Measurements from ENCODE around the gene FGF1. TPM values are rescaled to one million over a fixed set of nuclear protein-coding genes. Genes with fewer than 3 reads are reported as not detected.

Gene FGF1
- total RNA-seq, 2 experiments from 2014 or later, result not detected

DNA sequence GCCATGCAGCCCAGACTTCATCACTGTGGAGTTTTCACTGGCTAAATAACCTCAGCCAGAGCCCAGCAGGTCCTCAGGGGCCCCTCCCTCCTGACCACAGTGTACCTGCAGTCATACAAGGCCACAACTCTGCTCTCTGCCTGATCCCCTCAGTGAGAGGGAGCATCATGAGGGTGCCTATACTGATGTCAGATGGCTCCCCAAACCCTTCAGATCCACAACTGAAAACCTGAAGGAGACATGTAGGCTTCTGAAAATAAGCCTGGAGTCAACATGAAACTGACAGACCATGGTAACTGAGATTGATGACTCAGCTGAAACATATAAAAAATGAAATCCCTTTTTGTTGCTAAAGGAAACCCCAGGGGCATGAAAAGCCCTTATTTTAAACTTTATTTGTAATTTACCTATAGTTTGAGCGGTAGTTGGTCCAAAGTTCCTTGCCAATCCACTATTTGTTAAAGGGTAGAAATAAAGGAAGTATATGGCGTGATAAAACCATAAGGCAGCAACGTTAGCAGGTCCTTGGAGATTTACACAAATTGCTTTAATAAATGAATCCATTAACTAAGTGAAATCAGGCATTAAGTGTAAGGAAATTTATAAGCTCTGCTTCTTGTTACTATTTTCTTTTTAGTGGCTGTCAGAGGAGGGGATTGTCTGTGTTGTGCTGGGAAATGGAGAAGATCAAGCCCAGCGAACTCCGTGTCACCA, 68.3 kb downstream of the FGF1 start:
- H3K9me3 Mint-ChIP-seq (ENCODE audit: insufficient read depth), result no peaks in the 10 kb centered on the region
- no peak overlapping the region for H3K4me3 Mint-ChIP-seq
- H3K36me3 Mint-ChIP-seq (ENCODE audit: low read depth), result no peaks in the 10 kb centered on the region
- ChIA-PET POLR2A (no interaction called here), CTCF (interaction anchor here (1.0 to 1.3 kb wide), 4 partner anchors 10 to 96 kb away, joined by 3 to 6 read pairs (median 4); no protein-coding TSS in a partner anchor)
- peaks cover 11% of the 10 kb centered on the region for H3K4me1 Mint-ChIP-seq (ENCODE audit: low read depth)
- DNase-seq, result no peak
- no peak overlapping the region for H3K27ac Mint-ChIP-seq
- peaks cover 15% of the 10 kb centered on the region for H3K27me3 Mint-ChIP-seq (ENCODE audit: low read depth)
- ATAC-seq, result no peak

DNA sequence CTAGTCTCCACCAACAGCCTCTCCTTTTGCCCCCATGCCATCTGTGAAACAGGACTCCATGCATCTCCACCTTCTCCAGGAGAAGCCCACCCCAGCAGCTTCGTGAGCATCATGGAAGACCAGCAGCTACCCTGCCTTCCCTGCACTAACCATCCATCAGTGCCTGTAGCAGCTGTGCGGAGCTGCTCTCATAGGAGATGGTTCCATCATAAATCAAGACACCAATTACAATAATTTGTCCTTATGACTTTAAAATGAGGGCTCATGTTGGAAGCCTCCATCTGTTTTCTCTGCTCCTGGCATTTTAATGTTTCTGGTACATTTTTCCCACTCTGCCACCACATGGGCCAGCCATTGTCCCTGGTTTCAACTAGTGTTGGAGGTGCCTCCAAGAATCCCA, 69.9 kb downstream of the FGF1 start:
- H3K9me3 Mint-ChIP-seq (ENCODE audit: insufficient read depth), result no peaks in the 10 kb centered on the region
- peaks cover 9% of the 10 kb centered on the region for H3K27me3 Mint-ChIP-seq (ENCODE audit: low read depth)
- H3K27ac Mint-ChIP-seq, result no peak overlapping the region
- DNase-seq (no peak), ATAC-seq (no peak)
- H3K4me1 Mint-ChIP-seq (ENCODE audit: low read depth), result peaks cover 11% of the 10 kb centered on the region
- H3K4me3 Mint-ChIP-seq, result no peak overlapping the region
- CTCF ChIA-PET, result interaction anchor here (0.7 to 1.2 kb wide), 2 partner anchors 83 to 273 kb away, joined by 4 read pairs; no protein-coding TSS in a partner anchor
- H3K36me3 Mint-ChIP-seq (ENCODE audit: low read depth), result no peaks in the 10 kb centered on the region
- POLR2A ChIA-PET, result no interaction called here

DNA sequence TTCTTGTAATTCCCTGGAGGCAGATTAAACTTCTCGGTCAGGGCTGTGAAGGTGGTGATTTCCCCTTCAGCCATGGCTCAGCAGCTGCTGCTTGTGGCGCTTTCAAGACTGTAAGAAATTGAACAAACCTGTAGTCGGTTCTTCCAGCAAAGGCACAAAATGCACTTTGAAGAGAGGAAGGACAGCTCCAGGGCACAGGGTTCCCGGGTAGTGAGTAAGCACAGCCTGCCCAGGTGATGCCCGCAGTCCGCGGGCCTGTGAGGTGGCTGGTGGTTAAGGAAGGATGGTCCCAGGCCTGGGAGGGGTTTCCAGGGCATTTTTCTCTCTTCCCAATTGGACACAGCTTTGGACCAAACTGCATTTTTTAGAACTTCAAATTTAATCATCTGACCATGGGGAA, 71.8 kb downstream of the FGF1 start:
- H3K9me3 Mint-ChIP-seq (ENCODE audit: insufficient read depth), result no peaks in the 10 kb centered on the region
- no peak for DNase-seq
- no peak overlapping the region for H3K27ac Mint-ChIP-seq
- H3K36me3 Mint-ChIP-seq (ENCODE audit: low read depth), result no peaks in the 10 kb centered on the region
- ChIA-PET POLR2A (no interaction called here), CTCF (interaction anchor here (0.9 kb wide), 1 partner anchor 8 kb away, joined by 3 read pairs; no protein-coding TSS in a partner anchor)
- H3K4me3 Mint-ChIP-seq, result no peak overlapping the region
- peaks cover 7% of the 10 kb centered on the region for H3K27me3 Mint-ChIP-seq (ENCODE audit: low read depth)
- no peak for ATAC-seq
- H3K4me1 Mint-ChIP-seq (ENCODE audit: low read depth), result peaks cover 11% of the 10 kb centered on the region

DNA sequence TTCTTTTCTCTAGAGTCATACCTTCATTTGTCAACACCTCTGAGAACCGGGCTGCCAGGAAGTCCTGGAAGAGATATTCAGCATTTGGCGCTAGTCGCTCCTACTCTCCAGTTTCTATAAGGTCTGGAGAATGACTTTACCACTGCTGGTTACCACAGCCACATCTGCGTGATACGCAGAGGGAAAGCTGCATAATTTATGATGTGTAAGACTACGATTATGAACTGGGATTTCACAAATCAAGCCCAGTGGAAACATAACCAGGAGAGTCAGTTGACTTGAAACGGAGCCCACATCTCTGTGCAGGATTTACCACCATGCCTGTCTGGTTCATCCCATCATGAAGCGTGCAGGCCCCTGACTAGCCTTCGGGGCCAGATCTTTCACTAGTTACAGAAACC, 72.6 kb downstream of the FGF1 start:
- H3K27me3 Mint-ChIP-seq (ENCODE audit: low read depth), result peaks cover 7% of the 10 kb centered on the region
- DNase-seq, result no peak
- H3K36me3 Mint-ChIP-seq (ENCODE audit: low read depth), result no peaks in the 10 kb centered on the region
- ChIA-PET POLR2A (no interaction called here), CTCF (no interaction called here)
- no peak for ATAC-seq
- H3K27ac Mint-ChIP-seq, result no peak overlapping the region
- H3K4me3 Mint-ChIP-seq, result no peak overlapping the region
- H3K4me1 Mint-ChIP-seq (ENCODE audit: low read depth), result peaks cover 9% of the 10 kb centered on the region
- H3K9me3 Mint-ChIP-seq (ENCODE audit: insufficient read depth), result no peaks in the 10 kb centered on the region

DNA sequence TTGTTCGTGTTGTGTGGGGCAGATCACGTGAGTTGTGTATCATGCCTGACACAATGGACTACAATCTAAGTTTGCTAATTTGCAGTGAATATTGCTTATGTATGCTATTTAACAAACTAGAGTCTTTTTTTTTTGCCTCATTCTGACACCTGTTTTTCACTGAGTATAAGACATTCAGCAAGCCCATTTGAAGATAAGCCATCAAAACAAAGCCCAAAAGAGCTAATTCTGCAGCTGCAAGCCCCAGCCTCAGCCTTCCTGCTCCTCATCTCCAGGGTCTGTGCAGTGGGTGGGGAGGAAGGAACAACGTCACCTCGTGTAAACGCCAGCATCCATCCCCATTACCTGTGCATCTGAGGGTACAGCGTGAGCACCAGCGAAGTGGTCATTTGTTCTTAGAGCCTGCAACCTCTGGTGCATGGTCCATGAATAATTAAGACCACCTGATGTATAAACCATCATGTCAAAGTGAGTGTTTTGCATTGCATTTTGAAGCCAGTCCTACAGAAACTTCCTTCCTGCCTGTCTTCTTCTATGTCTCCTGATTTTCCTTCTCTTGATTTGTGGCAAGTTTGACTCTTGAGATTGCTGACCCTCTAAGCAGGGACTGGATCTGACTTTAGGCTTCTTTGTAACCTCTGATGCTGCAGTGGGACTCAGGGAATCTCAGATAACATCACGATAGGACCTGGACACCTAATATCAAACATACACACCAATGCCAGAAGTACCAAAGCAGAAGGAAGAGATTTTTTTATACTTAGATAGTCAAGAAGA, 73.2 kb downstream of the FGF1 start:
- H3K9me3 Mint-ChIP-seq (ENCODE audit: insufficient read depth), result no peaks in the 10 kb centered on the region
- H3K27me3 Mint-ChIP-seq (ENCODE audit: low read depth), result peaks cover 7% of the 10 kb centered on the region
- no peaks in the 10 kb centered on the region for H3K36me3 Mint-ChIP-seq (ENCODE audit: low read depth)
- H3K4me3 Mint-ChIP-seq, result no peak overlapping the region
- peaks cover 3% of the 10 kb centered on the region for H3K4me1 Mint-ChIP-seq (ENCODE audit: low read depth)
- no peak for DNase-seq
- ATAC-seq, result no peak
- ChIA-PET CTCF (interaction anchor here (1.1 to 3.5 kb wide), 4 partner anchors 10 to 267 kb away, joined by 4 to 22 read pairs (median 8); no protein-coding TSS in a partner anchor), POLR2A (no interaction called here)
- no peak overlapping the region for H3K27ac Mint-ChIP-seq

DNA sequence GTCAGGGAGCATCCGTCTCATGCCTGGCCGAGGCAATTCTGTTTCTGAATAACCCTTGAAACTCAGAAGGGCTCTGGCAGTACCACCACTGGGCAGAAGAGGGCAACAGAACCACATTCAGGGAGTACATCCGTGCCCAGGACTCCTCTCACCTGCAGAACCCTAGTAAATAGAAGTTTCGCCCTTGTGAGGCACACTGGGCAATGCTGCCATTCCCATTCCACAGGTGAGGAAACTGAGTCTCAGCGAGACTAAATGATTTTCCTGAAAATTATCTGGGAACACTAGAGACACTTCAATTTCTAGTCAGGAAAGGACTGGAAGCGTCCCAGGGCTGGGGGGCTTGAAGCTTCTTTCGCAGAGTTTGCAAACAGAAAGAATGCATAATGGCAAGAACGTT, 74.7 kb downstream of the FGF1 start:
- no peaks in the 10 kb centered on the region for H3K4me1 Mint-ChIP-seq (ENCODE audit: low read depth)
- H3K27me3 Mint-ChIP-seq (ENCODE audit: low read depth), result peaks cover 9% of the 10 kb centered on the region
- ChIA-PET CTCF (interaction anchor here (0.6 to 3.5 kb wide), 8 partner anchors 12 to 269 kb away, joined by 3 to 22 read pairs (median 4); no protein-coding TSS in a partner anchor), POLR2A (no interaction called here)
- no peak overlapping the region for H3K27ac Mint-ChIP-seq
- H3K9me3 Mint-ChIP-seq (ENCODE audit: insufficient read depth), result no peaks in the 10 kb centered on the region
- ATAC-seq (peak; percentile 92), DNase-seq (peak; percentile 78)
- H3K36me3 Mint-ChIP-seq (ENCODE audit: low read depth), result no peaks in the 10 kb centered on the region
- H3K4me3 Mint-ChIP-seq, result no peak overlapping the region

DNA sequence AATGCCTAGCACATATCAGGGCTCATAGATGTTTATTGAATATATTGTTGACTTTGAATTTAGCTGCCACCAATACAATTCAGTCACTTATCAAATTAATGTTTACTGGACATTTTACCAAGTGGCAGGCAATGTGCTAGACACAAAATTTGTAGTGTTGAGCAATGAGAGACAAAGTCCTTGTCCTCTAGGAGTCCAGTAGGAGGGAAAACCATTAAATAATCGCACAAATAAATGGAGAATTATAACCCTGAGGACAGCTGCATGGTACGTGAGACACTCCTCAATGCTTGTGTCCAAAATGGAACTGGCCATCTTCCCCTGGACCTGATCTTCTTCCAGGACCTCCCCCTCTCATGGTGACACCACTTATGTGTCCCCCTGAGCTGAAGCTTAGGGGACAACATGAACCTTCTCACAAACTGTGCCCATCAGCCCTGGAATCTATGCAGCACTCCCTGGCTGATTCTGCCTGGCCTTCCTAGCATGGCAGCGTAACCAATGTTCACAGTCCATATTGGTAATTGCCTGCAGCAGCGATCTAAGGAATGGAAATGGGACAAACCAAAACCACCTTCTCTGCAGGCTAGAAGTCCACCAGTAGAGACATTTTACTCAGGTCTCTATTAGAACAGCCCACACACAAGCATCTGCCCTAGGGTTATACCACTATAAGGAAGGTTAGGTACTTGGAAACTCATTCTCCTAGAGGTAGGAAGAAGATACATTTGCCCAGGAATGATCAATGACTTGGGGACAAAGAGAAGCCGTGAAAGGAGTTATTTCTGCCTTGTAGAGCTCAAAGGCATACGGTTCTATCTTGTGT, 75.5 kb downstream of the FGF1 start:
- Mint-ChIP-seq H3K9me3 (ENCODE audit: insufficient read depth) (no peaks in the 10 kb centered on the region), H3K27ac (no peak overlapping the region), H3K4me3 (no peak overlapping the region), H3K36me3 (ENCODE audit: low read depth) (no peaks in the 10 kb centered on the region), H3K27me3 (ENCODE audit: low read depth) (peaks cover 12% of the 10 kb centered on the region), H3K4me1 (ENCODE audit: low read depth) (no peaks in the 10 kb centered on the region)
- ATAC-seq (no peak), DNase-seq (no peak)
- ChIA-PET POLR2A (no interaction called here), CTCF (interaction anchor here (0.8 to 3.5 kb wide), 10 partner anchors 10 to 270 kb away, joined by 3 to 22 read pairs (median 4); no protein-coding TSS in a partner anchor)

DNA sequence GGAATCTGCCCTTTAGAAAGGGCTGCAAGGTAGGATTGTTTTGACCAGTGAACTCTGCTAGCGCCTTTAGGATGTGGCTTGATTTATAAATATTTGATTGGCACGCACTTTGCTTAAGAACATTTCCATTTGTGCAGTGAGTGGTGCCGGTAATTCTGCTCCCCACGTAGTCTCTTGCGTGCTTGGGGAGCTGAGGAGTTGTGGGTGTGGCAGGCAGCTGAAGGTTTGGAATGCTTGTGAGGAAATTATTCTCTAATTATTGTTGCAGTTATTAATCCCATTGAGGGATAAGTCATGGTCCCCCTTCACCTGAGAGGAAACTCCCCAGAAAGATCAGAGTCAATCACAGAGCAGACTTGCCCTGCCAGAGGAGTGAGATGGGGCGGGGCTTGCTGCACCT, 76.7 kb downstream of the FGF1 start:
- no peaks in the 10 kb centered on the region for H3K36me3 Mint-ChIP-seq (ENCODE audit: low read depth)
- CTCF ChIA-PET, result interaction anchor here (0.7 kb wide), 1 partner anchor 1343 kb away, joined by 3 read pairs; no protein-coding TSS in a partner anchor
- H3K4me3 Mint-ChIP-seq, result no peak overlapping the region
- DNase-seq (no peak), ATAC-seq (no peak)
- POLR2A ChIA-PET, result no interaction called here
- no peaks in the 10 kb centered on the region for H3K9me3 Mint-ChIP-seq (ENCODE audit: insufficient read depth)
- H3K27ac Mint-ChIP-seq, result no peak overlapping the region
- peaks cover 14% of the 10 kb centered on the region for H3K27me3 Mint-ChIP-seq (ENCODE audit: low read depth)
- no peaks in the 10 kb centered on the region for H3K4me1 Mint-ChIP-seq (ENCODE audit: low read depth)

DNA sequence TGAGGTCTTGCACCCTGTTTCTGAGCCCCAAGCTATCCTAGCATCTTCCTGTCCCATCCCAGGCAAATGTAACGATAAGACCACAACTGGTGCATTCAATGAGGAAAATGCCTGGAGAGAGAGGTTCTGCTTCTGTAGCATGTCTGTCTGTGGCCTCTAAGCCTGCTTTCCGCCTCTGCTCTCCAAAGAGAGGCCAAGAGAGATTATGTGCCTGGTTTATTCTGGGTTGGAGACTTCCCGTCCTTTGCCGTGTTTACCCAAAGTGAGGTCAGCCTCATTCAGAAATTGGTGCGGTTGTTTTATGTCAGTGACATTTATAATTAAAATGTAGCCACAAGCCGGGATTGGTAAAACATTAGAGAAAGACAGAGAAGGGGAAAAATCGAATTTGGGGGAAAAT, 77.8 kb downstream of the FGF1 start:
- Mint-ChIP-seq H3K27ac (no peak overlapping the region), H3K4me1 (ENCODE audit: low read depth) (no peaks in the 10 kb centered on the region), H3K36me3 (ENCODE audit: low read depth) (no peaks in the 10 kb centered on the region), H3K27me3 (ENCODE audit: low read depth) (peaks cover 23% of the 10 kb centered on the region), H3K4me3 (no peak overlapping the region), H3K9me3 (ENCODE audit: insufficient read depth) (no peaks in the 10 kb centered on the region)
- CTCF ChIA-PET, result no interaction called here
- no peak for ATAC-seq
- DNase-seq, result no peak
- POLR2A ChIA-PET, result no interaction called here

DNA sequence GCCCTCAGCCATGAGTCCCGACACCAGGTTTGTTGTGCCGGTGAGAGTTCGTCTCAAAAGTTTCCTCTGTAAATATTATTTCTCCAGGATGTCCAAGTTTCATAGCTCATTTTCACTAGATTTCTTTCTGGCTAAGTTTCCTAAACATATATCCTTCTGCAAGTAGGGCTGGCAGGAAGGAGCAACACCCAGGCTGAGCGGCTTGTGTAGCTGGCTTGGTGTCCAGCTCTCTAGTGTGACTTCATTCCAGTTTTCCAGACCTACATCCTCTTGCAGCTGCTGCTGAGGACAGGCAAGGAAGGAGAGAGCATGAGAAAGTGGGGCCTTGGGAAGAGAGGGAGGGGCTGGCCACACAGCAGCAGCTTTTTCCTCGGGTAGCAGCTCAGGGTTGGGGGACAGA, 80.3 kb downstream of the FGF1 start:
- no peaks in the 10 kb centered on the region for H3K36me3 Mint-ChIP-seq (ENCODE audit: low read depth)
- H3K9me3 Mint-ChIP-seq (ENCODE audit: insufficient read depth), result no peaks in the 10 kb centered on the region
- no peak for ATAC-seq
- H3K27ac Mint-ChIP-seq, result no peak overlapping the region
- no peaks in the 10 kb centered on the region for H3K4me1 Mint-ChIP-seq (ENCODE audit: low read depth)
- ChIA-PET POLR2A (no interaction called here), CTCF (interaction anchor here (0.9 to 1.2 kb wide), 4 partner anchors 9 to 261 kb away, joined by 3 to 8 read pairs (median 3); no protein-coding TSS in a partner anchor)
- peaks cover 23% of the 10 kb centered on the region for H3K27me3 Mint-ChIP-seq (ENCODE audit: low read depth)
- DNase-seq, result no peak
- no peak overlapping the region for H3K4me3 Mint-ChIP-seq

DNA sequence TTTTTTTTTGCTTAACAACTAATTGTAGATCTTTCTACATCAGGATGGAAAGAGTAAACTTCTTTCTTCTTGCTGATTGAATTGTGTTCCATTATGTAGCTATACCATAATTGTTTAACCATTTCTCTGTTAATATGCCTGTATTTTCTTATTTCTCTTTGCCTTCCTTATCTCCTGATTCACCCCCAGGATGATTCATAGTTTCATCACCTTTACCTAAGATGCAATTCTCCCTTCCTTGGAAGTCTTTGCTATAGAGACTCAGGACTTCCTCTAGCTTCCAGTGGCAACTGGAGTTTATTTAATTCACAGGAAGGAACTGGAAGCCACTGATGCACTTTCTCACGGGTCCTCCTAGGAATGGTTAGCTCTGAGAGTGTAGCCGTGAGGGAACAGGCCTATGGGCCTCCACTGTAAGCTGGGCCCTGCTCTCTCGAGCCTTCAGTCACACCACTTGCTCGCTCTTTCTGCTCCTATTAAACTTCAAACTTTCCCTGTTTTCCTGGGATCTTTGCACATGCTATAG, 83.1 kb downstream of the FGF1 start:
- ChIA-PET CTCF (interaction anchor here (0.8 to 1.2 kb wide), 2 partner anchors 12 to 97 kb away, joined by 3 read pairs; no protein-coding TSS in a partner anchor), POLR2A (no interaction called here)
- no peak overlapping the region for H3K4me3 Mint-ChIP-seq
- DNase-seq (no peak), ATAC-seq (no peak)
- H3K36me3 Mint-ChIP-seq (ENCODE audit: low read depth), result no peaks in the 10 kb centered on the region
- H3K27ac Mint-ChIP-seq, result no peak overlapping the region
- H3K4me1 Mint-ChIP-seq (ENCODE audit: low read depth), result no peaks in the 10 kb centered on the region
- H3K27me3 Mint-ChIP-seq (ENCODE audit: low read depth), result peaks cover 34% of the 10 kb centered on the region
- H3K9me3 Mint-ChIP-seq (ENCODE audit: insufficient read depth), result no peaks in the 10 kb centered on the region
